Thyroid gland (tissue), 4 donors: ENCODE measurements around the gene SMIM10L1.

ENCODE experiments used
- POLR2A ChIP-seq, 2 donors: fragments of 450-650 bp; IDR thresholded peaks; one replicate each; pipeline ENCODE4 v1.6.1; 2017; ENCODE audit warnings: antibody characterized with exemption in 2 of 2, mild to moderate bottlenecking in 2 of 2, moderate library complexity in 1 of 2
- TF ChIP-seq, protein P1 (sequence below), 6 experiments: fragments of 200-600 bp in 3 of 6; fragments of 450-650 bp in 3 of 6; sonication (generic) in 3 of 6; IDR thresholded peaks; one replicate each; pipeline ENCODE4 v1.5.1; 2016 to 2019; ENCODE audit warnings: antibody characterized with exemption in 6 of 6, mild to moderate bottlenecking in 2 of 6, inconsistent platforms in 1 of 6, moderate library complexity in 1 of 6

DNA sequence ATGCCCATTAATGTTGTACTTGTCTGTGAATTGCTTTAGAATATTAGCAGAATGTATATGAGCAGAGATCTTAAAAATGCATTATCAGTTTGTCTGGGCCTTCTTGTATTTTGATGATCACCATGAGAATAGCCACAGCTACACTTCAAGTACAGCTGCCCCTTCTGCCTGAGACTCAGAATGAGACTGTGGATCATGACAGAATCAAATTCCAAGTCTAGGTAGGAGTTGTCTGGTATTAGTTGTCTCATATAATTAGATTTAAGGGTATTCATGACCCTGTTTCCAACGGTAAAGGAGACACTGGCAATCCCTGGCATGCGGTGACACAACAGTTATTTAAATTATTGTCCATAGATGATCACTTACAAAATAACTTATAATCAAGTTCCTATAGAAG lies 18.3 kb upstream of the SMIM10L1 start:
- TF ChIP-seq, protein P1, sequence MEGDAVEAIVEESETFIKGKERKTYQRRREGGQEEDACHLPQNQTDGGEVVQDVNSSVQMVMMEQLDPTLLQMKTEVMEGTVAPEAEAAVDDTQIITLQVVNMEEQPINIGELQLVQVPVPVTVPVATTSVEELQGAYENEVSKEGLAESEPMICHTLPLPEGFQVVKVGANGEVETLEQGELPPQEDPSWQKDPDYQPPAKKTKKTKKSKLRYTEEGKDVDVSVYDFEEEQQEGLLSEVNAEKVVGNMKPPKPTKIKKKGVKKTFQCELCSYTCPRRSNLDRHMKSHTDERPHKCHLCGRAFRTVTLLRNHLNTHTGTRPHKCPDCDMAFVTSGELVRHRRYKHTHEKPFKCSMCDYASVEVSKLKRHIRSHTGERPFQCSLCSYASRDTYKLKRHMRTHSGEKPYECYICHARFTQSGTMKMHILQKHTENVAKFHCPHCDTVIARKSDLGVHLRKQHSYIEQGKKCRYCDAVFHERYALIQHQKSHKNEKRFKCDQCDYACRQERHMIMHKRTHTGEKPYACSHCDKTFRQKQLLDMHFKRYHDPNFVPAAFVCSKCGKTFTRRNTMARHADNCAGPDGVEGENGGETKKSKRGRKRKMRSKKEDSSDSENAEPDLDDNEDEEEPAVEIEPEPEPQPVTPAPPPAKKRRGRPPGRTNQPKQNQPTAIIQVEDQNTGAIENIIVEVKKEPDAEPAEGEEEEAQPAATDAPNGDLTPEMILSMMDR (IDR thresholded peaks at IDR 0.05) = no peak
- no peak for TF ChIP-seq POLR2A (IDR thresholded peaks at IDR 0.05)
